K562 (cell line): Measurements from ENCODE around the gene TK1.

Experiments
- ATF1 ChIP-seq, 2 experiments: fragments of 450-650 bp in 1 of 2; IDR thresholded peaks; 2 replicates each; pipeline ENCODE4 v1.6.1; 2016; ENCODE audit warnings: missing compliant biosample characterization in 1 of 2, missing genetic modification characterization in 1 of 2
- HMGN3 ChIP-seq: IDR thresholded peaks from 2 replicates; pipeline ENCODE4 v1.6.1; 2011; ENCODE audit warnings: borderline replicate concordance, low read depth, mild to moderate bottlenecking, mixed read lengths, low read length; ENCODE audit not compliant: insufficient read length; ENCODE audit errors: extremely low read depth
- NRF1 ChIP-seq, 2 experiments: fragments of 450-650 bp; IDR thresholded peaks in 1 of 2; conservative IDR thresholded peaks in 1 of 2; 2 replicates each; pipeline ENCODE4 v1.6.1; 2014; ENCODE audit warnings: mild to moderate bottlenecking in 2 of 2
- POLR2AphosphoS5 ChIP-seq: IDR thresholded peaks from 2 replicates; pipeline ENCODE4 v1.6.1; 2011; ENCODE audit warnings: mild to moderate bottlenecking, low read depth, low read length, moderate library complexity; ENCODE audit not compliant: control insufficient read depth, insufficient read depth
- RNF2 ChIP-seq: sonication (generic); IDR thresholded peaks from 2 replicates; pipeline ENCODE4 v1.6.1; 2016
- RUNX1 ChIP-seq: sonication (generic); IDR thresholded peaks from 2 replicates; pipeline ENCODE4 v1.6.1; 2016; ENCODE audit warnings: antibody characterized with exemption, low read depth
- SP2 ChIP-seq: IDR thresholded peaks from 2 replicates; pipeline ENCODE4 v1.6.1; 2011; ENCODE audit warnings: mild to moderate bottlenecking, low read depth, low read length, moderate library complexity; ENCODE audit not compliant: poor library complexity, severe bottlenecking; ENCODE audit errors: extremely low read depth
- TCF7L2 ChIP-seq: fragments of 150-350 bp; IDR thresholded peaks from 2 replicates; pipeline ENCODE4 v1.6.1; 2016; ENCODE audit warnings: low read depth, mild to moderate bottlenecking, low read length, moderate library complexity
- TF ChIP-seq, protein P1 (sequence below), 3 experiments: IDR thresholded peaks in 2 of 3; conservative IDR thresholded peaks in 1 of 3; 2 replicates each; pipeline ENCODE4 v1.5.1; 2011 to 2012; ENCODE audit warnings: low read length in 3 of 3, mild to moderate bottlenecking in 3 of 3, control low read depth in 2 of 3, improper control_type of control experiment in 1 of 3, inconsistent platforms in 1 of 3, low read depth in 1 of 3, mixed read lengths in 1 of 3, moderate library complexity in 1 of 3; ENCODE audit not compliant: insufficient read depth in 2 of 3

DNA sequence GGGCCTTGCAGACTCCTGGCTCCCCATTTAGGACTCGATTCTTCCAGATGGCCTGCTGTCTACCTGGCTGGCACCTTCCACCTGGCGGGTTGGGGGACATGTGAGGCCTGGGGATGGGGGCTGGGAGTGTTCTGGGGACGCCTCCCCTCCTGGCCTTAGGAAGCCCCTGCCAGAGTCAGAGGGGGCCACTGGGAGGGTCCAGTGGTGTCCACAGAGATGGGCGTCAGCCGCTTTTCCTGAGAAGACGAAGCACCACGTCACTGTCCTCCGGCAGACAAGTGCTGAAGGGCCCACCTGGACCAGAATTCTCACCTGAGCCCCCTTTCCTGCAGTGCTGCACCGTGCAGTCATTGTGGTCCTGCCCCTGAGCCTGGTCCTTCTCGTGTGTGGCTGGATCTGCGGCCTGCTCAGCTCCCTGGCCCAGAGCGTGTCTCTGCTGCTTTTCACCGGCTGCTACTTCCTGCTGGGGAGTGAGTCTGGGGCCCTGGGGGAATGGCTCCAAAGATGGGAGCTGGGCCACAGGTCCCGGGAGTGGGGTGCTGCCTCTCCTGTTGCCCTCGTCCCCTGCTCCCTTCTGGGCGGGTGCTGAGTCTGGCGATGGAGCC lies 47.5 kb upstream of the TK1 start:
- no peak for TF ChIP-seq SP2
- no peak for TF ChIP-seq POLR2AphosphoS5
- no peak for TF ChIP-seq ATF1 (CRISPR knock-in tag; IDR thresholded peaks at IDR 0.05)
- TF ChIP-seq ATF1 (tag; IDR thresholded peaks at IDR 0.05), result no peak
- no peak for TF ChIP-seq RUNX1
- no peak for TF ChIP-seq RNF2
- no peak for TF ChIP-seq TCF7L2
- TF ChIP-seq, protein P1, sequence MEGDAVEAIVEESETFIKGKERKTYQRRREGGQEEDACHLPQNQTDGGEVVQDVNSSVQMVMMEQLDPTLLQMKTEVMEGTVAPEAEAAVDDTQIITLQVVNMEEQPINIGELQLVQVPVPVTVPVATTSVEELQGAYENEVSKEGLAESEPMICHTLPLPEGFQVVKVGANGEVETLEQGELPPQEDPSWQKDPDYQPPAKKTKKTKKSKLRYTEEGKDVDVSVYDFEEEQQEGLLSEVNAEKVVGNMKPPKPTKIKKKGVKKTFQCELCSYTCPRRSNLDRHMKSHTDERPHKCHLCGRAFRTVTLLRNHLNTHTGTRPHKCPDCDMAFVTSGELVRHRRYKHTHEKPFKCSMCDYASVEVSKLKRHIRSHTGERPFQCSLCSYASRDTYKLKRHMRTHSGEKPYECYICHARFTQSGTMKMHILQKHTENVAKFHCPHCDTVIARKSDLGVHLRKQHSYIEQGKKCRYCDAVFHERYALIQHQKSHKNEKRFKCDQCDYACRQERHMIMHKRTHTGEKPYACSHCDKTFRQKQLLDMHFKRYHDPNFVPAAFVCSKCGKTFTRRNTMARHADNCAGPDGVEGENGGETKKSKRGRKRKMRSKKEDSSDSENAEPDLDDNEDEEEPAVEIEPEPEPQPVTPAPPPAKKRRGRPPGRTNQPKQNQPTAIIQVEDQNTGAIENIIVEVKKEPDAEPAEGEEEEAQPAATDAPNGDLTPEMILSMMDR (IDR thresholded peaks at IDR 0.05 in 2 of 3, conservative IDR thresholded peaks at IDR 0.05 in 1 of 3; ENCODE audit: insufficient read depth in 2 of 3, low read depth in 1 of 3, low read length in 3 of 3), result no peak
- no peak for TF ChIP-seq NRF1 (conservative IDR thresholded peaks at IDR 0.05 in 1 of 2, IDR thresholded peaks at IDR 0.05 in 1 of 2)
- TF ChIP-seq HMGN3, result no peak
